ENCODE data around the gene KRTAP4-16.
"Not testable (repeated sequence)": the region's sequence is repeated elsewhere in the genome, so short reads cannot be mapped to it uniquely, and the experiment has no call there.

KRTAP4-16 gene

GRCh38 chr17:41121742-41122141 is 19.7 kb upstream of the KRTAP4-16 start:
- TF ChIP-seq CTCF (IDR thresholded peaks at IDR 0.05; ENCODE audit: low read length) (no peak), EZH2 (IDR thresholded peaks at IDR 0.05; ENCODE audit: borderline replicate concordance, low read length) (no peak)
- Histone ChIP-seq H3F3A (ENCODE audit: insufficient read depth, low read length) (no peaks in the 10 kb centered on the region), H3K9ac (ENCODE audit: low read length) (no peak overlapping the region), H3K9me2 (ENCODE audit: low read depth, low read length) (no peaks in the 10 kb centered on the region), H3K4me1 (ENCODE audit: insufficient read depth, low read length, severe bottlenecking) (peaks cover 6% of the 10 kb centered on the region), H3K4me2 (ENCODE audit: low read length) (no peak overlapping the region), H3K9me3 (ENCODE audit: low read length) (no peaks in the 10 kb centered on the region), H2AFZ (ENCODE audit: low read length) (no peak overlapping the region), H3K79me2 (ENCODE audit: insufficient read depth, low read length) (no peaks in the 10 kb centered on the region), H3K4me3 (ENCODE audit: low read depth, low read length, poor library complexity, severe bottlenecking) (no peak overlapping the region), H3K27ac (ENCODE audit: low read depth, low read length, poor library complexity, severe bottlenecking) (no peak overlapping the region), H4K20me1 (ENCODE audit: insufficient read depth, low read length) (no peaks in the 10 kb centered on the region), H3K27me3 (ENCODE audit: insufficient read depth, low read length) (no peaks in the 10 kb centered on the region), H3K36me3 (ENCODE audit: insufficient read depth, low read length) (no peaks in the 10 kb centered on the region)

- H3K4me3 ChIP-seq (ENCODE audit: low read depth, low read length, poor library complexity, severe bottlenecking); H3K9ac ChIP-seq (ENCODE audit: low read length); H3K9me2 ChIP-seq (ENCODE audit: low read depth, low read length); H3K4me2 ChIP-seq (ENCODE audit: low read length); H3K27me3 ChIP-seq (ENCODE audit: insufficient read depth, low read length); H3K36me3 ChIP-seq (ENCODE audit: insufficient read depth, low read length); H3K79me2 ChIP-seq (ENCODE audit: insufficient read depth, low read length); H4K20me1 ChIP-seq (ENCODE audit: insufficient read depth, low read length); H3K9me3 ChIP-seq (ENCODE audit: low read length); H3K27ac ChIP-seq (ENCODE audit: low read depth, low read length, poor library complexity, severe bottlenecking); H3F3A ChIP-seq (ENCODE audit: insufficient read depth, low read length); H2AFZ ChIP-seq (ENCODE audit: low read length); H3K4me1 ChIP-seq (ENCODE audit: insufficient read depth, low read length, severe bottlenecking): not testable (repeated sequence)
Observed at GRCh38 chr17:41119696-41120690, 18.0 kb upstream of the KRTAP4-16 start.

DNA sequence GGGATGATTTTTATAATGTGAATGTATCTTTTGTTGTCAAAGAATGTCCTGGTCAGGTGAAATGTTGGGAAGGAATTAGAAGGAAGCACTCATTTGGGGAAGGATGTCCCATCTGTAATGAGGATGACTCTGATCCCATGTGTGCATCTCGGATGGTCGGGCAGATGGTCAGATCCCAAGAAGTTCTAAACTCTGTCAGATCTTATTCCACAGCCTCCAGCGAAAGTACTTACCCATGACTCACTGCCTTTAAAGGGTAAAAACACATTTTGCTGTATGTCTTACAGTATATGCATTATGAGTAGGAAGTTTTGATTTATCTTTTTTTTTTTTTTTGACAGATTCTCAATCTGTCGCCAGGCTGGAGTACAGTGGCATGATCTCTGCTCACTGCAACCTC is 16.7 kb upstream of the KRTAP4-16 start:
- H3F3A ChIP-seq (ENCODE audit: insufficient read depth, low read length) = no peaks in the 10 kb centered on the region
- no peak overlapping the region for H2AFZ ChIP-seq (ENCODE audit: low read length)
- H3K27me3 ChIP-seq (ENCODE audit: insufficient read depth, low read length) = no peaks in the 10 kb centered on the region
- H3K4me1 ChIP-seq (ENCODE audit: insufficient read depth, low read length, severe bottlenecking) = peaks cover 6% of the 10 kb centered on the region
- H3K79me2 ChIP-seq (ENCODE audit: insufficient read depth, low read length) = no peaks in the 10 kb centered on the region
- H3K9me2 ChIP-seq (ENCODE audit: low read depth, low read length) = no peaks in the 10 kb centered on the region
- H3K36me3 ChIP-seq (ENCODE audit: insufficient read depth, low read length) = no peaks in the 10 kb centered on the region
- H3K4me2 ChIP-seq (ENCODE audit: low read length) = no peak overlapping the region
- no peaks in the 10 kb centered on the region for H3K9me3 ChIP-seq (ENCODE audit: low read length)
- no peak overlapping the region for H3K9ac ChIP-seq (ENCODE audit: low read length)
- no peaks in the 10 kb centered on the region for H4K20me1 ChIP-seq (ENCODE audit: insufficient read depth, low read length)
- TF ChIP-seq EZH2 (IDR thresholded peaks at IDR 0.05; ENCODE audit: borderline replicate concordance, low read length) (no peak), CTCF (IDR thresholded peaks at IDR 0.05; ENCODE audit: low read length) (no peak)
- no peak overlapping the region for H3K27ac ChIP-seq (ENCODE audit: low read depth, low read length, poor library complexity, severe bottlenecking)
- no peak overlapping the region for H3K4me3 ChIP-seq (ENCODE audit: low read depth, low read length, poor library complexity, severe bottlenecking)

DNA sequence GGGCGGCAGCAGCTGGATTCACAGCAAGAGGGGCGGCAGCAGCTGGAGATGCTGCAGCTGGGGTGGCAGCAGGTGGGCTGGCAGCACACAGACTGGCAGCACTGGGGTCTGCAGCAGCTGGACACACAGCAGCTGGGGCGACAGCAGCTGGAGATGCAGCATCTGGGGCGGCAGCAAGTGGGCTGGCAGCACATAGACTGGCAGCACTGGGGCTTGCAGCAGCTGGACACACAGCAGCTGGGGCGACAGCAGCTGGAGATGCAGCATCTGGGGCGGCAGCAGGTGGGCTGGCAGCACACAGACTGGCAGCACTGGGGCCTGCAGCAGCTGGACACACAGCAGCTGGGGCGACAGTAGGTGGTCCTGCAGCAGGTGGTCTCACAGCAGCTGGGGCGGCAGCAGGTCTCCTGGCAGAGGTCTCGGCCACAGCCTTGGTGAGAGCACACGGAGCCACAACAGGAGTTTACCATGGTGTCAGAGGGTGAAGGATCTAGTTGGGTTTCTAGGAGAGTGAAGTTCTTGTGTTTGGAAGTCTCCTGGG is 15.9 kb upstream of the KRTAP4-16 start, which contains the start of gene KRTAP4-11:
Gene KRTAP4-11 (minus strand): TSS at position 528 of the 541 bp plus-strand sequence. CDS start 58 bp downstream, at position 470.
- H4K20me1 ChIP-seq (ENCODE audit: insufficient read depth, low read length); H3K4me1 ChIP-seq (ENCODE audit: insufficient read depth, low read length, severe bottlenecking); H3K27ac ChIP-seq (ENCODE audit: low read depth, low read length, poor library complexity, severe bottlenecking); H3K4me3 ChIP-seq (ENCODE audit: low read depth, low read length, poor library complexity, severe bottlenecking); H3F3A ChIP-seq (ENCODE audit: insufficient read depth, low read length); H3K4me2 ChIP-seq (ENCODE audit: low read length); H3K9ac ChIP-seq (ENCODE audit: low read length); H3K36me3 ChIP-seq (ENCODE audit: insufficient read depth, low read length); H3K79me2 ChIP-seq (ENCODE audit: insufficient read depth, low read length); H3K9me3 ChIP-seq (ENCODE audit: low read length); H3K27me3 ChIP-seq (ENCODE audit: insufficient read depth, low read length); H3K9me2 ChIP-seq (ENCODE audit: low read depth, low read length); H2AFZ ChIP-seq (ENCODE audit: low read length): not testable (repeated sequence)
